Endometrial microvascular endothelial cells (primary cell): ENCODE data around the gene RRP8. TPM values are rescaled to one million over a fixed set of nuclear protein-coding genes. Genes with fewer than 3 reads are reported as not detected.

Experiments used
- in situ Hi-C: cut with HindIII; loops from 2 replicates; pipeline ENCODE4 v1.10.0; 2017; ENCODE audit warnings: low sequenced_read_pairs, low pct_unique_long_range_greater_than_20kb; ENCODE audit errors: inconsistent ontology term
- total RNA-seq: library from RNA; depleted of rRNA; stranded (reverse); fragments of >200 nt; gene quantifications from one replicate; pipeline ENCODE4 v1.2.3, GENCODE V29; 2015; ENCODE audit errors: inconsistent ontology term

Gene RRP8
- total RNA-seq = 35.8 TPM

- in situ Hi-C loops = loop anchor here (25.0 kb wide), 1 partner anchor 191 kb away; the partner anchor contains the start of gene APBB1
Observed at GRCh38 chr11:6603287-6604080, at the start of gene RRP8, which contains the start of gene ILK. Gene RRP8 (minus strand): TSS chr11:6603616. CDS start chr11:6603502, 114 bp downstream. Gene ILK (plus strand): TSS chr11:6603774. CDS start chr11:6604272, 498 bp downstream.

- in situ Hi-C loops = loop anchor here (5.0 kb wide), 1 partner anchor 36 kb away; the partner anchor contains the start of gene TPP1
Observed at GRCh38 chr11:6653097-6653496, 49.7 kb upstream of the RRP8 start.

GRCh38 chr11:6652182-6652581, 48.8 kb upstream of the RRP8 start:
- in situ Hi-C loops = loop anchor here (5.0 kb wide), 1 partner anchor 35 kb away; the partner anchor contains the start of gene TPP1

GRCh38 chr11:6650980-6651379, 47.6 kb upstream of the RRP8 start:
- in situ Hi-C loops = loop anchor here (5.0 kb wide), 1 partner anchor 34 kb away; the partner anchor contains the start of gene TPP1

- in situ Hi-C loops = loop anchor here (5.0 kb wide), 1 partner anchor 33 kb away; the partner anchor contains the start of gene TPP1
Observed at GRCh38 chr11:6650104-6650503, 46.7 kb upstream of the RRP8 start.

GRCh38 chr11:6648501-6648900, 45.1 kb upstream of the RRP8 start:
- in situ Hi-C loops = no loop called here

- in situ Hi-C loops = no loop called here
Observed at GRCh38 chr11:6647836-6648235, 44.4 kb upstream of the RRP8 start.

GRCh38 chr11:6646918-6647679, 43.7 kb upstream of the RRP8 start:
- in situ Hi-C loops = no loop called here

- in situ Hi-C loops = no loop called here
Observed at GRCh38 chr11:6646576-6646917, 43.1 kb upstream of the RRP8 start.

GRCh38 chr11:6646071-6646470, 42.7 kb upstream of the RRP8 start:
- in situ Hi-C loops = no loop called here

GRCh38 chr11:6642957-6643356, 39.5 kb upstream of the RRP8 start:
- in situ Hi-C loops = no loop called here

- in situ Hi-C loops = no loop called here
Observed at GRCh38 chr11:6640985-6641701, 37.7 kb upstream of the RRP8 start.

- in situ Hi-C loops = no loop called here
Observed at GRCh38 chr11:6640036-6640984, 36.9 kb upstream of the RRP8 start.

GRCh38 chr11:6638429-6638828, 35.0 kb upstream of the RRP8 start:
- in situ Hi-C loops = no loop called here

GRCh38 chr11:6637871-6638270, 34.5 kb upstream of the RRP8 start:
- in situ Hi-C loops = no loop called here

GRCh38 chr11:6636480-6636879, 33.1 kb upstream of the RRP8 start:
- in situ Hi-C loops = no loop called here

- in situ Hi-C loops = no loop called here
Observed at GRCh38 chr11:6635082-6635932, 31.9 kb upstream of the RRP8 start.
